Measurements from ENCODE around the gene TBC1D22A. TPM values are rescaled to one million over a fixed set of nuclear protein-coding genes. Genes with fewer than 3 reads are reported as not detected.

Gene TBC1D22A
- total RNA-seq, 6 donors from 2014 or later, result 27.1 to 48.2 (median 35.3) TPM

GRCh38 chr22:47215851-47216250 is 453.4 kb downstream of the TBC1D22A start:
- DNase-seq (no peak), ATAC-seq (ENCODE audit: low FRiP score in 2 of 2) (no peak)
- Histone ChIP-seq H3K27me3 (no peaks in the 10 kb centered on the region), H3K36me3 (no peaks in the 10 kb centered on the region), H3K4me1 (no peaks in the 10 kb centered on the region), H3K4me3 (no peak overlapping the region), H3K9me3 (no peaks in the 10 kb centered on the region), H3K27ac (no peak overlapping the region)
- 78 to 86% methylated on average over 5 of the region's 5 CpGs for WGBS, 2 donors
- TF ChIP-seq CTCF (IDR thresholded peaks at IDR 0.05) (no peak), POLR2AphosphoS5 (IDR thresholded peaks at IDR 0.05) (no peak), EP300 (IDR thresholded peaks at IDR 0.05) (no peak), POLR2A (IDR thresholded peaks at IDR 0.05) (no peak)

- 85 to 87% methylated on average over 15 of the region's 15 CpGs for WGBS, 2 donors
- peak in 1 of 2 donors; percentile 67 for DNase-seq
- TF ChIP-seq POLR2AphosphoS5 (IDR thresholded peaks at IDR 0.05) (no peak), CTCF (IDR thresholded peaks at IDR 0.05) (no peak), POLR2A (IDR thresholded peaks at IDR 0.05) (no peak), EP300 (IDR thresholded peaks at IDR 0.05) (no peak)
These were observed 456.2 kb downstream of the TBC1D22A start for GRCh38 chr22:47218671-47219070.

GRCh38 chr22:47219789-47220188 is 457.3 kb downstream of the TBC1D22A start:
- H3K4me1 ChIP-seq, result no peaks in the 10 kb centered on the region
- ATAC-seq (ENCODE audit: low FRiP score in 2 of 2) (no peak), DNase-seq (no peak)
- no peaks in the 10 kb centered on the region for H3K36me3 ChIP-seq
- no peak overlapping the region for H3K27ac ChIP-seq
- H3K27me3 ChIP-seq, result no peaks in the 10 kb centered on the region
- 94 to 96% methylated on average over 9 of the region's 10 CpGs for WGBS, 2 donors
- no peaks in the 10 kb centered on the region for H3K9me3 ChIP-seq
- H3K4me3 ChIP-seq, result no peak overlapping the region
- no peak for TF ChIP-seq POLR2AphosphoS5 (IDR thresholded peaks at IDR 0.05)
- no peak for TF ChIP-seq CTCF (IDR thresholded peaks at IDR 0.05)
- TF ChIP-seq POLR2A (IDR thresholded peaks at IDR 0.05), result no peak
- TF ChIP-seq EP300 (IDR thresholded peaks at IDR 0.05), result no peak

More at GRCh38 chr22:47218671-47219070, 456.2 kb downstream of the TBC1D22A start:
- no peak for ATAC-seq (ENCODE audit: low FRiP score in 2 of 2)
- no peaks in the 10 kb centered on the region for H3K4me1 ChIP-seq
- no peaks in the 10 kb centered on the region for H3K9me3 ChIP-seq
- H3K4me3 ChIP-seq, result no peak overlapping the region
- no peaks in the 10 kb centered on the region for H3K36me3 ChIP-seq
- H3K27me3 ChIP-seq, result no peaks in the 10 kb centered on the region
- H3K27ac ChIP-seq, result no peak overlapping the region

GRCh38 chr22:47220752-47221151 is 458.3 kb downstream of the TBC1D22A start:
- Histone ChIP-seq H3K36me3 (no peaks in the 10 kb centered on the region), H3K4me3 (no peak overlapping the region), H3K27me3 (no peaks in the 10 kb centered on the region), H3K9me3 (no peaks in the 10 kb centered on the region), H3K27ac (no peak overlapping the region), H3K4me1 (no peaks in the 10 kb centered on the region)
- no peak for TF ChIP-seq POLR2AphosphoS5 (IDR thresholded peaks at IDR 0.05)
- TF ChIP-seq CTCF (IDR thresholded peaks at IDR 0.05), result no peak
- no peak for TF ChIP-seq EP300 (IDR thresholded peaks at IDR 0.05)
- no peak for TF ChIP-seq POLR2A (IDR thresholded peaks at IDR 0.05)
- no peak for ATAC-seq (ENCODE audit: low FRiP score in 2 of 2)
- no peak for DNase-seq
- 84 to 86% methylated on average over 5 of the region's 5 CpGs for WGBS, 2 donors

- TF ChIP-seq POLR2AphosphoS5 (IDR thresholded peaks at IDR 0.05) (no peak), EP300 (IDR thresholded peaks at IDR 0.05) (no peak), POLR2A (IDR thresholded peaks at IDR 0.05) (no peak), CTCF (IDR thresholded peaks at IDR 0.05) (no peak)
- no peaks in the 10 kb centered on the region for H3K36me3 ChIP-seq
- ATAC-seq (ENCODE audit: low FRiP score in 2 of 2), result peak in 1 of 2 donors; percentile 20
- no peak overlapping the region for H3K4me3 ChIP-seq
- H3K27ac ChIP-seq, result no peak overlapping the region
- WGBS, 2 donors, result 80 to 89% methylated on average over 19 to 20 of the region's 20 CpGs
- H3K9me3 ChIP-seq, result no peaks in the 10 kb centered on the region
- no peak for DNase-seq
- H3K27me3 ChIP-seq, result no peaks in the 10 kb centered on the region
- no peaks in the 10 kb centered on the region for H3K4me1 ChIP-seq
These were observed 459.6 kb downstream of the TBC1D22A start for GRCh38 chr22:47221840-47222615.

Measured in upper lobe of left lung (tissue), 6 donors.